Measurements from ENCODE around the gene NAA10.

DNA sequence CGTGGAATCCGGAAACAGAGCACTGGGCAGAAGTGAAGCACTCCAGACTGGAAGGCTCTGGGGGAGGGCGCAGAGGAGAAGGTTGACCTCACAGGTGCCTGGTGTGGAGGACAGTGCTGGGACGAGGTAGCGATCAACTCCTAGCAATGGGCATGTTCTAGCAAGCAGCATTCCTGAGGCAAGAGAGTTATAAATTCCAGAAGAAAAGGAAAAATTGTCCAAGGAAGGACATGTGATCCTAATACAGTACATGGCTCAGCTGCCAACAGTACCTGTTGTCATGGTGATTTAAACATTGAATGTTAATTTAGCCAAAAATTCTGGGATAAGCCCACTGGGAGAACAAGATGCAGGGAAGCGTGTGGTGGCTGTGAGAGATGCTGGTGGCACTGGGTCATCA lies 17.0 kb downstream of the NAA10 start:
- TF ChIP-seq CTCF (IDR thresholded peaks at IDR 0.05): no peak
- TF ChIP-seq POLR2AphosphoS5 (IDR thresholded peaks at IDR 0.05): no peak

Measured in breast epithelium (tissue), 3 donors.